Mesodermal cell (in vitro differentiated cells): ENCODE results near the gene NPAS3.

ENCODE experiments used
- H3K27ac ChIP-seq: 2 replicates; pipeline ENCODE4 v1.7.0; 2013; ENCODE audit warnings: mild to moderate bottlenecking, low read depth, low read length, moderate library complexity; ENCODE audit not compliant: severe bottlenecking
- H3K36me3 ChIP-seq: 2 replicates; pipeline ENCODE4 v1.7.1; 2013; ENCODE audit warnings: mild to moderate bottlenecking, low read length, moderate library complexity; ENCODE audit not compliant: control insufficient read depth, insufficient read depth
- H3K4me1 ChIP-seq: one replicate; pipeline ENCODE4 v1.7.1; 2013; ENCODE audit warnings: mild to moderate bottlenecking, low read length; ENCODE audit not compliant: insufficient read depth, control insufficient read depth, poor library complexity, severe bottlenecking
- H3K4me3 ChIP-seq: 2 replicates; pipeline ENCODE4 v1.7.0; 2013; ENCODE audit warnings: low read length, control low read depth, mild to moderate bottlenecking; ENCODE audit not compliant: insufficient read depth, poor library complexity, severe bottlenecking; ENCODE audit errors: extremely low read depth
- H3K9me3 ChIP-seq: 2 replicates; pipeline ENCODE4 v1.7.1; 2013; ENCODE audit warnings: mild to moderate bottlenecking, low read length, moderate library complexity; ENCODE audit not compliant: control insufficient read depth
- WGBS, 2 experiments: methylation state at CpG; one replicate each; pipeline ENCODE4 v1.1.5; 2013; ENCODE audit warnings: missing lambda C conversion rate in 2 of 2; ENCODE audit not compliant: insufficient coverage in 2 of 2; 5-methylcytosine and 5-hydroxymethylcytosine counted together

Gene NPAS3

GRCh38 chr14:33836900-33837577 lies 898.4 kb downstream of the NPAS3 start:
- peaks cover 3% of the 10 kb centered on the region for H3K4me1 ChIP-seq
- H3K36me3 ChIP-seq = no peaks in the 10 kb centered on the region
- no peak overlapping the region for H3K27ac ChIP-seq
- no peak overlapping the region for H3K4me3 ChIP-seq
- H3K9me3 ChIP-seq = no peaks in the 10 kb centered on the region
- 68 to 79% methylated on average over 6 to 7 of the region's 10 CpGs for WGBS, 2 experiments

- WGBS, 2 experiments = 67 to 100% methylated on average over 1 to 3 of the region's 4 CpGs
- no peak overlapping the region for H3K27ac ChIP-seq
- H3K4me3 ChIP-seq = no peak overlapping the region
- no peaks in the 10 kb centered on the region for H3K9me3 ChIP-seq
- H3K36me3 ChIP-seq = no peaks in the 10 kb centered on the region
- peaks cover 3% of the 10 kb centered on the region for H3K4me1 ChIP-seq
These were observed 899.4 kb downstream of the NPAS3 start for GRCh38 chr14:33837943-33838683.

GRCh38 chr14:33839193-33840076 lies 900.8 kb downstream of the NPAS3 start:
- WGBS, 2 experiments = 56 to 58% methylated on average over 9 to 10 of the region's 16 CpGs

GRCh38 chr14:33840797-33841196 lies 902.1 kb downstream of the NPAS3 start:
- no peaks in the 10 kb centered on the region for H3K36me3 ChIP-seq
- H3K27ac ChIP-seq = no peak overlapping the region
- 88 to 93% methylated on average over 2 to 3 of the region's 3 CpGs for WGBS, 2 experiments
- no peak overlapping the region for H3K4me3 ChIP-seq
- H3K9me3 ChIP-seq = no peaks in the 10 kb centered on the region
- H3K4me1 ChIP-seq = peaks cover 3% of the 10 kb centered on the region

More at GRCh38 chr14:33839193-33840076, 900.8 kb downstream of the NPAS3 start:
- H3K4me1 ChIP-seq = peaks cover 3% of the 10 kb centered on the region
- no peaks in the 10 kb centered on the region for H3K9me3 ChIP-seq
- no peaks in the 10 kb centered on the region for H3K36me3 ChIP-seq
- H3K27ac ChIP-seq = no peak overlapping the region
- H3K4me3 ChIP-seq = no peak overlapping the region

- Histone ChIP-seq H3K27ac (no peak overlapping the region), H3K9me3 (no peaks in the 10 kb centered on the region), H3K4me1 (peaks cover 3% of the 10 kb centered on the region), H3K36me3 (no peaks in the 10 kb centered on the region), H3K4me3 (no peak overlapping the region)
- WGBS, 2 experiments = 100% methylated on average over 1 of the region's 1 CpG; no CpG with 5 or more reads in 1 of the 2 experiments
These were observed 903.6 kb downstream of the NPAS3 start for GRCh38 chr14:33842299-33842698.

- no peaks in the 10 kb centered on the region for H3K9me3 ChIP-seq
- no peaks in the 10 kb centered on the region for H3K4me1 ChIP-seq
- no peak overlapping the region for H3K4me3 ChIP-seq
- no peak overlapping the region for H3K27ac ChIP-seq
- WGBS, 2 experiments = 90 to 94% methylated on average over 2 of the region's 3 CpGs
- H3K36me3 ChIP-seq = no peaks in the 10 kb centered on the region
These were observed 905.4 kb downstream of the NPAS3 start for GRCh38 chr14:33844118-33844517.

- Histone ChIP-seq H3K4me1 (no peaks in the 10 kb centered on the region), H3K9me3 (no peaks in the 10 kb centered on the region), H3K36me3 (no peaks in the 10 kb centered on the region), H3K27ac (no peak overlapping the region), H3K4me3 (no peak overlapping the region)
- 87 to 94% methylated on average over 5 to 6 of the region's 8 CpGs for whole genome bisulfite sequencing, 2 experiments
These were observed 907.6 kb downstream of the NPAS3 start for GRCh38 chr14:33846100-33846824.

GRCh38 chr14:33847066-33847465 lies 908.4 kb downstream of the NPAS3 start:
- H3K4me3 ChIP-seq = no peak overlapping the region
- no CpG with 5 or more reads among the region's 1 CpG for WGBS, 2 experiments
- no peaks in the 10 kb centered on the region for H3K36me3 ChIP-seq
- H3K9me3 ChIP-seq = no peaks in the 10 kb centered on the region
- no peaks in the 10 kb centered on the region for H3K4me1 ChIP-seq
- H3K27ac ChIP-seq = no peak overlapping the region

- Histone ChIP-seq H3K27ac (no peak overlapping the region), H3K9me3 (no peaks in the 10 kb centered on the region), H3K36me3 (no peaks in the 10 kb centered on the region), H3K4me3 (no peak overlapping the region), H3K4me1 (no peaks in the 10 kb centered on the region)
- 90 to 98% methylated on average over 2 to 4 of the region's 5 CpGs for WGBS, 2 experiments
These were observed 909.3 kb downstream of the NPAS3 start for GRCh38 chr14:33848009-33848408.
